ENCODE data around the gene RBFOX1.

GRCh38 chr16:7314163-7314562 lies 18.5 kb upstream of the RBFOX1 start:
- TF ChIP-seq GABPA (IDR thresholded peaks at IDR 0.05; ENCODE audit: low read depth) (no peak), CTCF (IDR thresholded peaks at IDR 0.05) (no peak), SIN3A (IDR thresholded peaks at IDR 0.05; ENCODE audit: borderline replicate concordance, low read depth, low read length) (no peak), YY1 (IDR thresholded peaks at IDR 0.05; ENCODE audit: low read depth) (no peak), NFIC (IDR thresholded peaks at IDR 0.05; ENCODE audit: borderline replicate concordance) (no peak), EP300 (IDR thresholded peaks at IDR 0.05; ENCODE audit: borderline replicate concordance in 1 of 2, low read depth in 1 of 2, low read length in 1 of 2) (no peak), TAF1 (IDR thresholded peaks at IDR 0.05; ENCODE audit: borderline replicate concordance, low read depth, low read length) (no peak), RAD21 (IDR thresholded peaks at IDR 0.05; ENCODE audit: low read length) (no peak), POLR2AphosphoS5 (IDR thresholded peaks at IDR 0.05; ENCODE audit: low read depth, low read length) (no peak), SMC3 (IDR thresholded peaks at IDR 0.05; ENCODE audit: low read depth, low read length) (no peak), USF2 (IDR thresholded peaks at IDR 0.05; ENCODE audit: borderline replicate concordance, low read depth, low read length) (no peak)

Measured in SK-N-SH (cell line).